ENCODE measurements around the gene HSPA1A.
"Not testable (repeated sequence)": the region's sequence is repeated elsewhere in the genome, so short reads cannot be mapped to it uniquely, and the experiment has no call there.

The HSPA1A gene

DNA sequence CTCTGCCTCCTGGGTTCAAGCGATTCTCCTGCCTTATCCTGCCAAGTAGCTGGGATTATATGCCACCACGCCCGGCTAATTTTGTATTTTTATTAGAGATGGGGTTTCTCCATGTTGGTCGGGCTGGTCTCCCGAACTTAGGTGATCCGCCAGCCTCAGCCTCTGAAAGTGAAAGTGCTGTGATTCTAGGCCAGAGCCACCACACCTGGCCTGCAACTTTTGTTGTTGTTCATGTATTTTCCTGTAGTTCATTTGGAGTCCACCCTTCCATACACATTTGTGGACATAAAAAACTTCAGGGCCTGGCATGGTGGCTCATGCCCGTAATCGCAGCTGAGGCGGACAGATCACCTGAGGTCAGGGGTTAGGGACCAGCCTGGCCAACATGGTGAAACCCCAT is 26.7 kb downstream of the HSPA1A start:
- no peak for DNase-seq
- peaks cover 8 to 21% (median 19%) of the 10 kb centered on the region in 4 experiments for H3K4me1 ChIP-seq (ENCODE audit: control extremely low read depth in 1 of 4, control insufficient read depth in 4 of 4, insufficient read depth in 4 of 4, low read length in 3 of 4)
- 98% methylated on average over 7 of the region's 9 CpGs for WGBS (ENCODE audit: insufficient coverage)
- H3K36me3 ChIP-seq (ENCODE audit: control insufficient read depth in 4 of 4, insufficient read depth in 4 of 4, low read length in 3 of 4): peaks cover 10 to 50% (median 32%) of the 10 kb centered on the region in 4 experiments
- no peaks in the 10 kb centered on the region for H3K27me3 ChIP-seq (replicated peaks in 2 of 5; ENCODE audit: control insufficient read depth in 4 of 5, insufficient read depth in 5 of 5, low read length in 4 of 5)
- ChIA-PET CTCF (no interaction called here), POLR2A (no interaction called here)
- H3K9me3 ChIP-seq (ENCODE audit: control extremely low read depth in 1 of 5, control insufficient read depth in 4 of 5, insufficient read depth in 2 of 5, low read depth in 1 of 5, low read length in 4 of 5): no peaks in the 10 kb centered on the region
- no peak overlapping the region for H3K27ac ChIP-seq (ENCODE audit: insufficient read depth in 1 of 2, low read depth in 1 of 2, low read length in 2 of 2, poor library complexity in 1 of 2, severe bottlenecking in 2 of 2)
- H3K4me3 ChIP-seq (ENCODE audit: control insufficient read depth in 1 of 7, extremely low read depth in 1 of 7, insufficient read depth in 4 of 7, low read depth in 2 of 7, low read length in 6 of 7): no peak overlapping the region

- 82% methylated on average over 2 of the region's 3 CpGs for WGBS (ENCODE audit: insufficient coverage)
- H3K27ac ChIP-seq (ENCODE audit: insufficient read depth in 1 of 2, low read depth in 1 of 2, low read length in 2 of 2, poor library complexity in 1 of 2, severe bottlenecking in 2 of 2): peak overlapping the region in 1 of 2 experiments; percentile 34
- ChIA-PET CTCF (interaction anchor here (1.2 kb wide), 1 partner anchor 219 kb away, joined by 4 read pairs; no protein-coding TSS in a partner anchor), POLR2A (interaction anchor here (0.6 kb wide), 1 partner anchor 18 kb away, joined by 3 read pairs; the partner anchor contains the start of gene NEU1)
- peaks cover 2 to 28% (median 13%) of the 10 kb centered on the region in 4 experiments for H3K36me3 ChIP-seq (ENCODE audit: control insufficient read depth in 4 of 4, insufficient read depth in 4 of 4, low read length in 3 of 4)
- DNase-seq: no peak
- H3K4me3 ChIP-seq (ENCODE audit: control insufficient read depth in 1 of 7, extremely low read depth in 1 of 7, insufficient read depth in 4 of 7, low read depth in 2 of 7, low read length in 6 of 7): no peak overlapping the region
- no peaks in the 10 kb centered on the region for H3K27me3 ChIP-seq (replicated peaks in 2 of 5; ENCODE audit: control insufficient read depth in 4 of 5, insufficient read depth in 5 of 5, low read length in 4 of 5)
- H3K4me1 ChIP-seq (ENCODE audit: control extremely low read depth in 1 of 4, control insufficient read depth in 4 of 4, insufficient read depth in 4 of 4, low read length in 3 of 4): no peaks in the 10 kb centered on the region
- H3K9me3 ChIP-seq (ENCODE audit: control extremely low read depth in 1 of 5, control insufficient read depth in 4 of 5, insufficient read depth in 2 of 5, low read depth in 1 of 5, low read length in 4 of 5): no peaks in the 10 kb centered on the region
These were observed 29.2 kb downstream of the HSPA1A start for GRCh38 chr6:31844507-31844906.

- Histone ChIP-seq H3K4me3 (ENCODE audit: control insufficient read depth in 1 of 7, extremely low read depth in 1 of 7, insufficient read depth in 4 of 7, low read depth in 2 of 7, low read length in 6 of 7) (no peak overlapping the region), H3K27me3 (replicated peaks in 2 of 5; ENCODE audit: control insufficient read depth in 4 of 5, insufficient read depth in 5 of 5, low read length in 4 of 5) (no peaks in the 10 kb centered on the region), H3K27ac (ENCODE audit: insufficient read depth in 1 of 2, low read depth in 1 of 2, low read length in 2 of 2, poor library complexity in 1 of 2, severe bottlenecking in 2 of 2) (no peak overlapping the region), H3K9me3 (ENCODE audit: control extremely low read depth in 1 of 5, control insufficient read depth in 4 of 5, insufficient read depth in 2 of 5, low read depth in 1 of 5, low read length in 4 of 5) (no peaks in the 10 kb centered on the region), H3K36me3 (ENCODE audit: control insufficient read depth in 4 of 4, insufficient read depth in 4 of 4, low read length in 3 of 4) (peaks cover 0 to 11% (median 0%) of the 10 kb centered on the region in 4 experiments), H3K4me1 (ENCODE audit: control extremely low read depth in 1 of 4, control insufficient read depth in 4 of 4, insufficient read depth in 4 of 4, low read length in 3 of 4) (no peaks in the 10 kb centered on the region)
- POLR2A ChIA-PET: no interaction called here
- DNase-seq: no peak
- WGBS (ENCODE audit: insufficient coverage): 100% methylated on average over 1 of the region's 2 CpGs
- CTCF ChIA-PET: interaction anchor here (0.7 to 0.8 kb wide), 2 partner anchors 11 to 12 kb away, joined by 4 read pairs; no protein-coding TSS in a partner anchor
These were observed 32.1 kb downstream of the HSPA1A start for GRCh38 chr6:31847276-31847978.

GRCh38 chr6:31850765-31851484 is 35.6 kb downstream of the HSPA1A start:
- 100% methylated on average over 2 of the region's 2 CpGs for WGBS (ENCODE audit: insufficient coverage)
- Histone ChIP-seq H3K9me3 (ENCODE audit: control extremely low read depth in 1 of 5, control insufficient read depth in 4 of 5, insufficient read depth in 2 of 5, low read depth in 1 of 5, low read length in 4 of 5) (no peaks in the 10 kb centered on the region), H3K36me3 (ENCODE audit: control insufficient read depth in 4 of 4, insufficient read depth in 4 of 4, low read length in 3 of 4) (no peaks in the 10 kb centered on the region), H3K27me3 (replicated peaks in 2 of 5; ENCODE audit: control insufficient read depth in 4 of 5, insufficient read depth in 5 of 5, low read length in 4 of 5) (no peaks in the 10 kb centered on the region), H3K27ac (ENCODE audit: insufficient read depth in 1 of 2, low read depth in 1 of 2, low read length in 2 of 2, poor library complexity in 1 of 2, severe bottlenecking in 2 of 2) (no peak overlapping the region), H3K4me3 (ENCODE audit: control insufficient read depth in 1 of 7, extremely low read depth in 1 of 7, insufficient read depth in 4 of 7, low read depth in 2 of 7, low read length in 6 of 7) (no peak overlapping the region), H3K4me1 (ENCODE audit: control extremely low read depth in 1 of 4, control insufficient read depth in 4 of 4, insufficient read depth in 4 of 4, low read length in 3 of 4) (no peaks in the 10 kb centered on the region)
- ChIA-PET CTCF (interaction anchor here (1.7 kb wide), 1 partner anchor 13 kb away, joined by 3 read pairs; no protein-coding TSS in a partner anchor), POLR2A (interaction anchor here (0.6 kb wide), 1 partner anchor 12 kb away, joined by 4 read pairs; no protein-coding TSS in a partner anchor)
- DNase-seq: no peak

DNA sequence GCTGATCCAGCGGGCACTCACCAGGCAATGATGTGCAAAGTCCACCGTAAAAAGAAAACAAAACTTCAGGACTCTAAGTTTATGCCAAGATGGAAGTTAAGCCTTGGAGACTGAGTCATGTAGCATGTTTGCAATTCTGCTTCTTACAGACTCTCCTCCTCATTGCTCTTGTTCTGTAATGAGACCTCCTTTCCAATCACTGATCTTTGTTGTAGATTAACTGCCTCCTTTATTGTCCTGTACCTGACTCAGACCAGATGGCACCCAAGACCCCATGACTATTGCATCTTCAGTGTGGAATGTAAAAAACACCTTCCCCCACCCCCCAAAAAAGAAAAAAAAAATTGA is 36.1 kb downstream of the HSPA1A start:
- H3K27me3 ChIP-seq (replicated peaks in 2 of 5; ENCODE audit: control insufficient read depth in 4 of 5, insufficient read depth in 5 of 5, low read length in 4 of 5): no peaks in the 10 kb centered on the region
- POLR2A ChIA-PET: interaction anchor here (0.6 kb wide), 1 partner anchor 12 kb away, joined by 4 read pairs; no protein-coding TSS in a partner anchor
- DNase-seq: no peak
- WGBS (ENCODE audit: insufficient coverage): 100% methylated on average over 2 of the region's 2 CpGs
- CTCF ChIA-PET: interaction anchor here (1.7 kb wide), 1 partner anchor 14 kb away, joined by 3 read pairs; no protein-coding TSS in a partner anchor
- H3K4me3 ChIP-seq (ENCODE audit: control insufficient read depth in 1 of 7, extremely low read depth in 1 of 7, insufficient read depth in 4 of 7, low read depth in 2 of 7, low read length in 6 of 7): no peak overlapping the region
- H3K4me1 ChIP-seq (ENCODE audit: control extremely low read depth in 1 of 4, control insufficient read depth in 4 of 4, insufficient read depth in 4 of 4, low read length in 3 of 4): no peaks in the 10 kb centered on the region
- H3K36me3 ChIP-seq (ENCODE audit: control insufficient read depth in 4 of 4, insufficient read depth in 4 of 4, low read length in 3 of 4): no peaks in the 10 kb centered on the region
- no peak overlapping the region for H3K27ac ChIP-seq (ENCODE audit: insufficient read depth in 1 of 2, low read depth in 1 of 2, low read length in 2 of 2, poor library complexity in 1 of 2, severe bottlenecking in 2 of 2)
- H3K9me3 ChIP-seq (ENCODE audit: control extremely low read depth in 1 of 5, control insufficient read depth in 4 of 5, insufficient read depth in 2 of 5, low read depth in 1 of 5, low read length in 4 of 5): no peaks in the 10 kb centered on the region

DNA sequence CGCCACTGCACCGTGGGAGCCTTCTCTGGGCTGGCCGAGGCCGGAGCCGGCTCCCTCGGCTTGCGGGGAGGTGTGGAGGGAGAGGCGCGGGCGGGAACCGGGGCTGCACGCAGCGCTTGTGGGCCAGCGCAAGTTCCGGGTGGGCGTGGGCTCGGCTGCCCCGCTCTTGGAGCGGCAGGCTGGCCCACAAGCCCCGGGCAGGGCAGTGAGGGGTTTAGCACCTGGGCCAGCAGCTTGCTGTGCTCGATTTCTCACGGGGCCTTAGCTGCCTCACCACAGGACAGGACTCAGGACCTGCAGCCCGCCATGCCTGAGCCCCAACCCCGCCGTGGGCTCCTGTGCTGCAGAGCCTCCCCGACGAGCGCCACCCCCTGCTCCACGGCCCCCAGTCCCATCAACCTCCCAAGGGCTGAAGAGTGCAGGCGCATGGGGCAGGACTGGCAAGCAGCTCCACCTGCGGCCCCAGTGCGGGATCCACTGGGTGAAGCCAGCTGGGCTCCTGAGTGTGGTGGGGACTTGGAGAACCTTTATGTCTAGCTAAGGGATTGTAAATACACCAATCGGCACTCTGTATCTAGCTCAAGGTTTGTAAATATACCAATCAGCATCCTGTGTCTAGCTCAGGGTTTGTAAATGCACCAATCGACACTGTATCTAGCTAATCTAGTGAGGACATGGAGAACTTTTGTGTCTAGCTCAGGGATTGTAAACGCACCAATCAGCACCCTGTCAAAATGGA is 36.8 kb downstream of the HSPA1A start:
- H3K9me3 ChIP-seq (ENCODE audit: control extremely low read depth in 1 of 5, control insufficient read depth in 4 of 5, insufficient read depth in 2 of 5, low read depth in 1 of 5, low read length in 4 of 5); H3K36me3 ChIP-seq (ENCODE audit: control insufficient read depth in 4 of 4, insufficient read depth in 4 of 4, low read length in 3 of 4); DNase-seq; CTCF ChIA-PET; H3K27me3 ChIP-seq (replicated peaks in 2 of 5; ENCODE audit: control insufficient read depth in 4 of 5, insufficient read depth in 5 of 5, low read length in 4 of 5); H3K27ac ChIP-seq (ENCODE audit: insufficient read depth in 1 of 2, low read depth in 1 of 2, low read length in 2 of 2, poor library complexity in 1 of 2, severe bottlenecking in 2 of 2); H3K4me3 ChIP-seq (ENCODE audit: control insufficient read depth in 1 of 7, extremely low read depth in 1 of 7, insufficient read depth in 4 of 7, low read depth in 2 of 7, low read length in 6 of 7); H3K4me1 ChIP-seq (ENCODE audit: control extremely low read depth in 1 of 4, control insufficient read depth in 4 of 4, insufficient read depth in 4 of 4, low read length in 3 of 4): not testable (repeated sequence)
- 98% methylated on average over 23 of the region's 35 CpGs for WGBS (ENCODE audit: insufficient coverage)
- POLR2A ChIA-PET: interaction anchor here (0.8 kb wide), 1 partner anchor 10 kb away, joined by 3 read pairs; the partner anchor contains the start of gene NEU1
